HG03095 (cell line): ENCODE data around the gene HIP1.
"Not testable (repeated sequence)": the region's sequence is repeated elsewhere in the genome, so short reads cannot be mapped to it uniquely, and the experiment has no call there.

Experiments used
- ATAC-seq: cut with Tn5 transposase; IDR thresholded peaks from one replicate; pipeline ENCODE4 v1.9.1; 2021; ENCODE audit warnings: moderate library complexity; ENCODE audit not compliant: unreplicated experiment

The HIP1 gene

DNA sequence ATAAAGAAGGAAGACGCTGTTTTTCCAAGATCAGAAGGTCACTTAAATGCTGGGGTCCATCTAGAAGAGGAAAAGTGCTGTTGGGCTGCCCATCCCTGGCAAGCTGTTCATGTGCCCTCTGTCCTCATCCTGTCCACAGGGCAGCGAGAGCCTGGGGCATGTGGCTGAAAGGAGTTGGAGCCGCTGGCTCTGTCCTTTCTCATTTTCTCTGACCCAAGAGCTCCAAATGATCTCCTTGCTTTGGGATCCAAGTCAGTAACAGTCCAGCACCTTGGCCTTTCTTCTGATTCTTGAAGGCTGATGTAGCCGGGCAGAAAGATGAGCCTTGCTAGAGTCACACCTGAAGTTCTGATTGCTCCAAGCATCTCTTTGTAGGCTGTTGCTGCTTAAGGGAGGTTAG lies 202.2 kb downstream of the HIP1 start:
- ATAC-seq = no peak

- ATAC-seq = peak; percentile 78
Observed at GRCh38 chr7:75534727-75535307, 203.9 kb downstream of the HIP1 start.

- no peak for ATAC-seq
Observed at GRCh38 chr7:75533926-75534325, 204.8 kb downstream of the HIP1 start.

DNA sequence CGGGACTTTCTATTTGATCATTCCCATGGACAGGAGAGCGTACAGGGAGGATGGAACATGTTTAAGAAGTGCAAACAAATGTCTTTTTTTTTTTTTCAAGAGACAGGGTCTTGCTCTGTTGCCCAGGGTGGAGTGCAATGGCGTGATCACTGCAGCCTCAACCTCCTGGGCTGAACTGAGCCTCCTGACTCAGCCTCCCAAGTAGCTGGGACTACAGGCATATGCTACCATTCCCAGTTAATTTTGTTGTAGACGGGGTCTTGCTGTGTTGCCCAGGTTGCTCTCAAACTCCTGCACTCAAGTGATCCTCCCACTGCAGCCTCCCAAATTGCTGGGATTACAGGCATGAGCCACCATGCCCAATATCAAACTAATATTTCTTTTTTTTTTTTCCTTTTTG lies 206.1 kb downstream of the HIP1 start:
- no peak for ATAC-seq

GRCh38 chr7:75531359-75531821 lies 207.4 kb downstream of the HIP1 start:
- no peak for ATAC-seq

GRCh38 chr7:75527224-75527722 lies 211.5 kb downstream of the HIP1 start:
- ATAC-seq = not testable (repeated sequence)

GRCh38 chr7:75521727-75522126 lies 217.0 kb downstream of the HIP1 start:
- not testable (repeated sequence) for ATAC-seq

DNA sequence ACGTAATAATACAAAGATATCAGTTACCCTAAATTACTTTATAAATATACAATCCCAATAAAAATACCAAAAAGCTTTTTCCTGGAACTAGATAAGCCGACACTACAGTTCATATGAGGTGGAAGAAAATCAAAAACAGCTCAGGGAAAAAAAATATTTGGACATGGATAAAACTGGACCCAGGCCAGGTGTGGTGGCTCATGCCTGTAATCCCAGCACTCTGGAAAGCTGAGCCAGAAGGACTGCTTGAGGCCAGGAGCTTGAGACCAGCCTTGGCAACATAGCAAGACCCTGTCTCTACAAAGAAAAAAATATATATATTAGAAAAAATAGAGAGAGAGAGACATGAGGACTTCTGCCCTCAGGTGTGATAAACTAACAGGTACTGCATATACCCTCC lies 219.9 kb downstream of the HIP1 start:
- ATAC-seq = not testable (repeated sequence)

DNA sequence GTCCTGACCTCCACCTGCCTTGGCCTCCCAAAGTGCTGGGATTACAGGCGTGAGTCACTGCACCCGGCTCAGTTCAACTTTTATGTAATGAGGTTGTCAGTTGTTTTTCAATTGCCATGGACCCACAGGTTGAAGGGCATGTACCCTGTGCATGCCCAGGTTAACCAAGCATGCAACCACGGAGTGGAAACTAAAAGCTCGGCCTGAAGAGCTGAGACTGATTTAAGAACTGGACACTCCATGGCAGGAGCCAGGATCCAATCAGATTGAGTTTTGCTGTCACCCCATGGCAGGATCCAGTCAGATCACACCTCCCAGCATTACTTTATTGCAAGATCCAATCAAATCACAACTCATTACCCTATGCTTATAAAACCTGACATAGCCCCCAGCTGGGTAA lies 229.7 kb downstream of the HIP1 start:
- not testable (repeated sequence) for ATAC-seq

GRCh38 chr7:75492020-75492419 lies 246.7 kb downstream of the HIP1 start, which contains the start of gene SPDYE5:
Gene SPDYE5 (plus strand): TSS chr7:75492320. CDS start chr7:75494048, 1,728 bp downstream.
- ATAC-seq = not testable (repeated sequence)

DNA sequence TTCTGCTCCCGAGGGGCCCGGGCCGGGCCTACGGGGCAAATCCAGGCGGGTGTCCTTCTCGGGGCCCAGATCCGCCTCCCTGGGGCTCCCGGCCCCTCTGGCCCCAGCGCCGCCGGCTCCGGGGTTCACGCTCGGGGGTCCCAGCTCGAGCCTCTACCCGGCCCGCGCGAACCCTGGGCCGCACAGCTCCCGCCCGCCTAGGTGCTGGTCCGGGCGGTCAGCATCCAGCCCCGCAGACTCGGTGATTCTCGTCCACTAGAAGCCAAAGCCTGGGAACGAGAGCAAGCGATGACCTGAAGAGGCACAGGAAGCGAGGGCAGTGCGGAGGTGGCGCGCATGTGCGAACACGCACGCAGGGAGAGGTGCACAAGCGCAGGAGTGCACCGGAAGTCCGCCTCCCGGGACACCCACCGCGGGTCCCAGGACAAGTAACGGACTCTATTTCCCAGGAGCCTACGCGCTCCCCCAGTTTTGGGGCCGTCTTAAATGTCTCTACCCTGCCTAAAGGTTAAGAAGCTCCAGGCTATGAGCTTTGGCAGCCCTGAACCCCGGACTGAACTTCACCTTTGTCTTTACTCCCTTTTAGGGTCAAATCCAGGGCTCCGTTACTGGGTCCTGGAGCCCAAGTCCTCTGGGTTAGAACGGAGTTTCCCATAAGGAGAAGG lies 252.6 kb downstream of the HIP1 start, which contains the start of gene POM121C:
Gene POM121C (minus strand): TSS at position 321 of the 665 bp plus-strand sequence. CDS start 44,803 bp downstream, outside the sequence.
- peak; percentile 98 for ATAC-seq

GRCh38 chr7:75485355-75485978 lies 253.3 kb downstream of the HIP1 start:
- ATAC-seq = not testable (repeated sequence)
